HG02642 (cell line): ENCODE measurements around the gene EMB.
"Not testable (repeated sequence)": the region's sequence is repeated elsewhere in the genome, so short reads cannot be mapped to it uniquely, and the experiment has no call there.

Experiments
- ATAC-seq: cut with Tn5 transposase; IDR thresholded peaks from one replicate; pipeline ENCODE4 v1.9.1; 2021; ENCODE audit warnings: mild to moderate bottlenecking; ENCODE audit not compliant: unreplicated experiment, poor library complexity

Gene EMB

DNA sequence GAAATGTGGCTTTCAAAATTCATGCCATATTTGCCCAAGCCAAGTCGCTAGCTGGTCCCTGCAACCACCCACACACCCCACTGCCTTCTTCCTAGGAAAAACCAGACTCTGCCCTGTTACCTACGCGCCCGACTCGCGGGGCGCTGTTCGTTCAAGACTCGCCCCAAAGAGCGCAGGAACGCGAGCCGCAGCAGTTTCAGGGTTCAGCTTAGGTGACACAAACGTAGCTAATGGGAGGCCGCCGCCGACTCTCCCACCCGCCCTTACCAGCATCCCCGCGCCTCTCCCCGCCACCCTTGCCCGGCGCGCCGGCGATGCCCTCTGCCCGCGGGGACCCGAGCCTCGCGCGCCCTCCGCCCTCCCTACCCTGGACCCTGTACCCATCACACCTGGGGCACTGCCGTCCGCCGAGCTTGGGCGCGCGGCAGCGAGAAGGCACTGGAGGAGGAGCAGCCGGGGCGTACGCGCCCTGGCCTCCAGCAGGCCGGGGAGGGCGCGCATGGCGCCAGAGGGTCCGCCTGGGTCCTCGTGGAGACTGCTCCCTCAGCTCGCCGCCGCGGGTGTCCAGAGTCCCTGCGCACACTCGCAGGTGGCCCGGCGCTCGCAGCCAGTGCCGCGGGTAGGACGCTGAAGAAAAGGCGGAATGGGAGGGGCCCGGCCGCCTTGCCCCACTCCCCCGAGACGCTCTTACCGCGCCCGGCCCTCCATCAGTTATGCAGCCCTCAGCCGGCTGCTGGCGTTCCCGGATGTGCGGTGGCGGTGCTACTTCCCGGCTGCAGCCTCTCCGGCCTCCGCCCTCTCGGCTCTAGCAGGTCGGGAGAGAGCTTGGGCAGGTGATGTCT, at the start of gene EMB:
Gene EMB (minus strand): TSS at position 638 of the 842 bp plus-strand sequence. CDS start 137 bp downstream, at position 501.
- peak; percentile 75 for ATAC-seq

DNA sequence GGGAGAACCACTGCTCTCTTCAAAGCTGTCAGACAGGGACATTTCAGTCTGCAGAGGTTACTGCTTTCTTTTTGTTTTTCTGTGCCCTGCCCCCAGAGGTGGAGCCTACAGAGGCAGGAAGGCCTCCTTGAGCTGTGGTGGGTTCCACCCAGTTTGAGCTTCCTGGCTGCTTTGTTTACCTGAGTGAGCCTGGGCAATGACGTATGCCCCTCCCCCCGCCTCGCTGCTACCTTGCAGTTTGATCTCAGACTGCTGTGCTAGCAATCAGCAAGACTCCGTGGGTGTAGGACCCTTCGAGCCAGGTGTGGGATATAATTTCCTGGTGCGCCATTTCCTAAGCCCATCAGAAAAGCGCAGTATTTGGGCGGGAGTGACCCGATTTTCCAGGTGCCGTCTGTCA, 48.4 kb upstream of the EMB start:
- ATAC-seq, result not testable (repeated sequence)

- ATAC-seq, result not testable (repeated sequence)
Observed at GRCh38 chr5:50478790-50479189, 37.7 kb upstream of the EMB start.

DNA sequence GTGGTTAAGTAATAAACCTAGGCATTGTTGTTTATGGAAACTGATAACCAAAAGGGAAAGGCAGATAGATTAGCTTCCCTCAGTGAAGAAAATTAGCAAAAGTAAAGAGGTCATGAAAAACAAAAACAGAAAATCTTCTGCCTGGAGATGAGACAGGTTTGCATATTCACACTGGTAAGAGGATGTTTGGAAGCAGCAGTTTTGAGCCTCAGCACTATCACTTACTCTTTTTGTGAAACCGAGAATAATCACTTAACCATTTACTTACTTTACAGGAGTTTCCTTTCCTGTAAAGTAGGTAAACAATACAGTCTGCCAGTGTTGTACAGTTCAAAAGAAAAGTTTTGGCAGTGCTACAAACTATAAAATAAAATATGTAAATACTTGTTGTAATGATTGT, 35.5 kb upstream of the EMB start:
- ATAC-seq, result peak; percentile 99

GRCh38 chr5:50465015-50465414, 23.9 kb upstream of the EMB start:
- ATAC-seq, result not testable (repeated sequence)

DNA sequence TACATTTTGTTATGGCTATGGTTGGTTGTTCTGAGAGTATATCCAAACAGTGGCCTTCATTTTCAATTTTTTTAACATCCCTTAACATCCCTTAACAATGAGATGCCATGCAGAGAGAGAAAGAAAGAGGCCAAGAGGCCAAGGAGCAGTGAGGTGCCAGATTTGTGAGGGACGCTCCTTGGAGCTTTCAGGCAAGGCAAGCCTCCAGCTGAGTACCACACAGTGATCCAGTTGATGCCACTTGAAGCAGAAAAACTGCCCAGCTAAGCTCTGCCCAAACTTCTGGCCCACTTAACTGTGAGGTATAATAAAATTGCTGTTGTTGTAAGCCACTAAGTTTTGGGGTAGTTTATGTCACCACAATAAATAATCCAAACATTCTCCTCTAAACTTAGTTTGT, 22.6 kb upstream of the EMB start:
- no peak for ATAC-seq

- no peak for ATAC-seq
Observed at GRCh38 chr5:50463047-50463446, 22.0 kb upstream of the EMB start.

- not testable (repeated sequence) for ATAC-seq
Observed at GRCh38 chr5:50462579-50462978, 21.5 kb upstream of the EMB start.

DNA sequence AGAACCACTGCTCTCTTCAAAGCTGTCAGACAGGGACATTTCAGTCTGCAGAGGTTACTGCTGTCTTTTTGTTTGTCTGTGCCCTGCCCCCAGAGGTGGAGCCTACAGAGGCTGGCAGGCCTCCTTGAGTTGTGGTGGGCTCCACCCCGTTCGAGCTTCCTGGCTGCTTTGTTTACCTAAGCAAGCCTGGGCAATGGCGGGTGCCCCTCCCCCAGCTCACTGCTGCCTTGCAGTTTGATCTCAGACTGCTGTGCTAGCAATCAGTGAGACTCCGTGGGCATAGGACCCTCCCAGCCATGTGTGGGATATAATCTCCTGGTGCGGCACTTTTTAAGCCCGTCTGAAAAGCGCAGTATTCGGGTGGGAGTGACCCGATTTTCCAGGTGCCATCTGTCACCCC, 17.3 kb upstream of the EMB start:
- ATAC-seq, result not testable (repeated sequence)

- ATAC-seq, result not testable (repeated sequence)
Observed at GRCh38 chr5:50449241-50449640, 8.2 kb upstream of the EMB start.

DNA sequence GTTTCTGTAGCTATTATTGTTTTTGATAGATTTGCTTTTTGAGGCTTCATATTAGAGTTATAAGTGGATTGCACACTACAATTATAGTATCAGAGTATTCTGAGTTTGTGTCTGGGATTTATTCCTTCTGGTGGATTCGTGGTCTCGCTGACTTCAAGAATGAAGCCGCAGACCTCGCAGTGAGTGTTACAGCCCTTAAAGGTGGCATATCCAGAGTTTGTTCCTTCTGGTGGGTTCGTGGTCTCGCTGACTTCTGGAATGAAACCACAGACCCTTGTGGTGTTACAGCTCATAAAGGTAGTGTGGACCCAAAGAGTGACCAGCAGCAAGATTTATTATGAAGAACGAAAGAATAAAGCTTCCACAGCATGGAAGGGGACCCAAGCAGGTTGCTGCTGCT, 6.9 kb upstream of the EMB start:
- no peak for ATAC-seq

DNA sequence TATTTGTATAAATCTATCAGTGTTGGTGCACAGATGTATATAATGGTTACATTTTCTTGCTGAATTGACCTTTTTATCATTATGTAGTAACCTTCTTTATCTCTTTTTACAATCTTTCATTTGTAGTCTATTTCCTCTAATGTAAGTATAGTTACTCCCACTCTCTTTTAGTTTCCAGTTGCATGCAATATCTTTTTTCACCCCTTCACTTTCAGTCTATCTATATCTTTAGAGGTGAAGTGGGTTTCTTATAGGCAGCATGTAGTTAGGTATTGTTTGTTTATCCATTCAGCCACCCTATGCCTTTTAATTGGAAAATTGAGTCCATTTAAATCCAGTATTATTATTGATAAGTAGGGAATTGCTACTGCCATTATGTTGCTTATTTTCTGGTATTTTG, 6.1 kb upstream of the EMB start:
- ATAC-seq, result no peak

- peak; percentile 68 for ATAC-seq
Observed at GRCh38 chr5:50445296-50445949, 4.3 kb upstream of the EMB start.

- ATAC-seq, result not testable (repeated sequence)
Observed at GRCh38 chr5:50442559-50443539, 1.8 kb upstream of the EMB start.

DNA sequence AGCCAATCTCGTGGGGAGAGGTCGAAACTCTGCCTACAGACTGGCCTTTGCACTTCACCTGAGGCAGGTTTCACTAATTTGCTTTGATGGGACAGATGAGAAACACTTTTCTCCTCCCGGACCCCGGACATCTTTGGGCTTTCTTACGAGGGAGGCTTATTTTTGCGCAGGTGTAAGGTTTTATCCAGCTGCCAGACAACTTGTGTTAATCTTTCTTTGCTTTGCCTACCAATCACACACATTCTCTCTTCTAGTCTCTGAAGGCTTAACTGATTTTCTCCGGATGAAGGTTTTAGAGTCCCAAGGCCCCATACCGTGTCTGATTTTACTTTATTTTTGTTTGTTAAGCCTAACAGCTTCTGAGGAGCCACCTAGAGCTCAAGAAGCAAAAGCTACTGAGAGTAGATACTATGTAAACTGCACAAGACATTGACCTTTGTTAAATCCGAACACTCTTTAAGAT, 436 bp upstream of the EMB start:
- ATAC-seq, result no peak

DNA sequence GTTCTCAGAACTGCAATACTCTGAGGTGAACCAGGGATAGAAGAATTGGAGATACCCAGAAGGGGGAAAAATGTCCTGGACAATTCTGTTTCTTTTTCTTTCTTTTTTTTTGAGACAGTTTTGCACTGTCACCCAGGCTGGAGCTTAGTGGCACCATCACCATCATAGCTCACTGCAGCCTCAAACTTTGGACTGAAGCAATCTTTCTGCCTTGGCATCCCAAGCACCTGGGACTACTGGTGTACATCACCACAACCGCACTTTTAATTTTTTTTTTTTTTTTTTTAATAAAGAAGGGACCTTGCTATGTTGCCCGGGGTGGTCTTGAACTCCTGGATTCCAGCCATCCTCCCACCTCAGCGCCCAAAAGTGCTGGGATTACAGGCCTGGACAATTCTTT, 1.9 kb downstream of the EMB start:
- no peak for ATAC-seq

GRCh38 chr5:50438060-50438459, 3.0 kb downstream of the EMB start:
- ATAC-seq, result not testable (repeated sequence)

GRCh38 chr5:50435168-50435567, 5.9 kb downstream of the EMB start:
- ATAC-seq, result peak; percentile 63

DNA sequence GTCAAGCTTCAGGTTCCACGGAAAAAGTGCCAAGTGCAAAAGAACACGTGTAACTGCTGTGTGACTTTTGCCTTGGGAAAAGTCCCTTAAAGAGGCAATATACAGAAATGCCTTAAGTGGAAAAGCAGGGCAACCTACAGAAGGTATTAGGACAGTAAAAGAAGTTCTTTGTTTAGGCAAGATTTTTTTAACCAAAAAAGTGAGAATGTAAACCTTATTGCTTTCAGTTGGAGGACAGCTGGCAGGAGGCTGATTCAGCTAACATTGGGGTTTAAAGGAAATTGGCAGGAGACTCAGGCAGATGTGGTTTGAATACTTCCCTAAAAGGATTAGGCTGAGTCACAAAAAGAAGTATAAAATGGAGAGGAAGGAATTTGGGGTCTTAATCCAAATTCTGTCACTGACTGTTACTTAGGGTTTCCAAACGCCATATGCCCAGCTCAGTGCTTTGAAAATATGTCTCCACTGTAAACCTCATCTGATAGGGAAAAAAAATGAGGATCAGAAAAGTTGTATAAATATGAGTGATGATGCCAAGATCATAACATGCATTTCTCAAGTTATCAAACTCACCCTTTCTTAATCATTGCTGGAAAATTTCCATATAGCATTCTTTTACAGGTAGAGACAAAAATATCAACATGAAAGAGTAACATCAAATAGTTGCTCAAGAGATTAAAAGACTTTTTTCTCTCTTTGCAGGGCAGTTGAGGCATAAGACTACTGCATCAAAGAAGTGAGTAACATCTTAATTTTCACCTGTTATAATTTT, 9.8 kb downstream of the EMB start:
- not testable (repeated sequence) for ATAC-seq
